Panc1 (cell line): ENCODE data around the gene FTL. TPM values are rescaled to one million over a fixed set of nuclear protein-coding genes. Genes with fewer than 3 reads are reported as not detected.
A peak's percentile ranks its signal among the peaks of the same experiment; 100 is the strongest.

Experiments
- ATAC-seq: fragments of 200-7000 bp; cut with Tn5 transposase; 2 replicates; pipeline ENCODE4 v1.9.1; 2020; ENCODE audit warnings: mild to moderate bottlenecking, moderate library complexity
- BruUV-seq: library from RNA; stranded (reverse); fragments of 400-500 nt; replicated peaks from 2 replicates; lab custom pipeline; 2021; lab: Mats Ljungman, UMichigan
- CTCF ChIA-PET: fragments of 300-600 bp; sonication (Branson Sonifier 250); formaldehyde crosslinking; loops from one replicate; lab custom pipeline; 2022; ENCODE audit warnings: antibody characterized with exemption; lab: Charles Lee
- POLR2A ChIA-PET: fragments of 300-600 bp; sonication (Branson Sonifier 250); formaldehyde crosslinking; loops from one replicate; lab custom pipeline; 2022; ENCODE audit warnings: antibody characterized with exemption; lab: Charles Lee
- DNase-seq: peaks from one replicate; pipeline ENCODE4 v3.0.0-alpha.2; 2010; ENCODE audit warnings: low read depth, low spot score
- H3K27ac ChIP-seq: 2 replicates; pipeline ENCODE4 v1.5.1; 2011; ENCODE audit warnings: mild to moderate bottlenecking, low read length, inconsistent platforms
- H3K27me3 ChIP-seq: fragments of 200-500 bp; sonication (Bioruptor generic); 2 replicates; pipeline ENCODE4 v1.6.0; 2014; ENCODE audit warnings: low read length, inconsistent platforms; ENCODE audit not compliant: control insufficient read depth, insufficient read depth
- H3K36me3 ChIP-seq: fragments of 200-500 bp; sonication (Bioruptor generic); 2 replicates; pipeline ENCODE4 v1.5.1; 2014; ENCODE audit warnings: inconsistent platforms, mild to moderate bottlenecking, low read length, moderate library complexity; ENCODE audit not compliant: control insufficient read depth, insufficient read depth
- H3K4me1 ChIP-seq: 2 replicates; pipeline ENCODE4 v1.5.1; 2011; ENCODE audit warnings: inconsistent platforms, mild to moderate bottlenecking, low read length, moderate library complexity; ENCODE audit not compliant: control insufficient read depth, insufficient read depth
- H3K4me3 ChIP-seq, 2 experiments: 2 replicates each; pipeline ENCODE4 v1.5.1; 2011 to 2012; ENCODE audit warnings: low read depth in 2 of 2, low read length in 2 of 2, mild to moderate bottlenecking in 2 of 2, inconsistent platforms in 1 of 2, moderate library complexity in 1 of 2
- H3K9me3 ChIP-seq: fragments of 200-500 bp; sonication (Bioruptor generic); 2 replicates; pipeline ENCODE4 v1.5.1; 2014; ENCODE audit warnings: low read depth, mild to moderate bottlenecking, inconsistent platforms, low read length, moderate library complexity; ENCODE audit not compliant: control insufficient read depth, insufficient read depth
- POLR2AphosphoS5 ChIP-seq: IDR thresholded peaks from 2 replicates; pipeline ENCODE4 v1.6.1; 2012; ENCODE audit warnings: mild to moderate bottlenecking, low read depth, low read length, moderate library complexity
- REST ChIP-seq, 2 experiments: IDR thresholded peaks; 2 replicates each; pipeline ENCODE4 v1.6.1; 2011 to 2012; ENCODE audit warnings: low read depth in 2 of 2, control low read depth in 1 of 2, low read length in 1 of 2, mild to moderate bottlenecking in 1 of 2, moderate library complexity in 1 of 2; ENCODE audit not compliant: insufficient read depth in 1 of 2
- SIN3A ChIP-seq: IDR thresholded peaks from 2 replicates; pipeline ENCODE4 v1.6.1; 2012; ENCODE audit warnings: low read depth, mild to moderate bottlenecking, low read length, moderate library complexity, borderline replicate concordance; ENCODE audit not compliant: insufficient read depth
- TCF7L2 ChIP-seq: IDR thresholded peaks from 2 replicates; pipeline ENCODE4 v1.6.1; 2011; ENCODE audit warnings: mild to moderate bottlenecking, low read depth, low read length, inconsistent platforms
- in situ Hi-C: cut with HindIII; loops from 2 replicates; pipeline ENCODE4 v1.10.0; 2016; ENCODE audit warnings: low sequenced_read_pairs, low pct_unique_long_range_greater_than_20kb
- intact Hi-C: fragments of 100-400 bp; cut with micrococcal nuclease; formaldehyde crosslinking; loops from one replicate; pipeline ENCODE4 v1.10.0; 2022; ENCODE audit not compliant: unreplicated experiment
- total RNA-seq: library from RNA; stranded (reverse); gene quantifications from one replicate; pipeline ENCODE4 v1.2.1, GENCODE V29; 2021; ENCODE audit not compliant: unreplicated experiment
- TF ChIP-seq, protein P1 (sequence below): fragments of 450-650 bp; IDR thresholded peaks from 2 replicates; pipeline ENCODE4 v1.5.1; 2017; ENCODE audit warnings: mild to moderate bottlenecking

The FTL gene
- total RNA-seq, 1 experiment from 2014 or later = 1,332 TPM

DNA sequence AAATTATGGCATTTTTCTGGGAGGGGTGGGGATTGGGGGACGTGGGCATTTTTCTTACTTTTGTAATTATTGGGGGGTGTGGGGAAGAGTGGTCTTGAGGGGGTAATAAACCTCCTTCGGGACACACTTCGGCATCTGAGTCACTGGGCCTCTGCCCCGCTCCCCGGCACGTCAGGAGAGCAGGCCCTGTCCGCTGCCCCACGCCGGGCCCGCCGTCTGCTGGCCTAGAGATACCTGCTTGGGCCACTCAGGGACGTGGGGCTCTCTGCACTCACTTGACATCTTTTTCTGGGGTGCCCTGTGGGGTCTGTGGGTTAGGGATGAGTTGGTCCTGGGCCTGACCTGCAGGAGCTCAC, 3.5 kb upstream of the FTL start:
- H3K4me3 ChIP-seq = no peak overlapping the region
- ChIA-PET CTCF (interaction anchor here (0.8 kb wide), 1 partner anchor 9 kb away, joined by 3 read pairs; no protein-coding TSS in a partner anchor), POLR2A (interaction anchor here (0.6 to 0.7 kb wide), 3 partner anchors 9 to 296 kb away, joined by 4 to 12 read pairs (median 9); no protein-coding TSS in a partner anchor)
- no TSS peak for BruUV-seq
- ATAC-seq (no peak), DNase-seq (no peak)
- intact Hi-C loops = no loop called here
- H3K4me1 ChIP-seq = peaks cover 30% of the 10 kb centered on the region
- peak overlapping the region; percentile 88 for H3K27ac ChIP-seq
- H3K36me3 ChIP-seq = peaks cover 2% of the 10 kb centered on the region
- no peaks in the 10 kb centered on the region for H3K27me3 ChIP-seq
- no peaks in the 10 kb centered on the region for H3K9me3 ChIP-seq
- TF ChIP-seq SIN3A (no peak), REST (IDR thresholded peaks at IDR 0.05; ENCODE audit: insufficient read depth in 1 of 2, low read depth in 2 of 2, low read length in 1 of 2) (no peak), TCF7L2 (no peak), POLR2AphosphoS5 (no peak)
- TF ChIP-seq, protein P1, sequence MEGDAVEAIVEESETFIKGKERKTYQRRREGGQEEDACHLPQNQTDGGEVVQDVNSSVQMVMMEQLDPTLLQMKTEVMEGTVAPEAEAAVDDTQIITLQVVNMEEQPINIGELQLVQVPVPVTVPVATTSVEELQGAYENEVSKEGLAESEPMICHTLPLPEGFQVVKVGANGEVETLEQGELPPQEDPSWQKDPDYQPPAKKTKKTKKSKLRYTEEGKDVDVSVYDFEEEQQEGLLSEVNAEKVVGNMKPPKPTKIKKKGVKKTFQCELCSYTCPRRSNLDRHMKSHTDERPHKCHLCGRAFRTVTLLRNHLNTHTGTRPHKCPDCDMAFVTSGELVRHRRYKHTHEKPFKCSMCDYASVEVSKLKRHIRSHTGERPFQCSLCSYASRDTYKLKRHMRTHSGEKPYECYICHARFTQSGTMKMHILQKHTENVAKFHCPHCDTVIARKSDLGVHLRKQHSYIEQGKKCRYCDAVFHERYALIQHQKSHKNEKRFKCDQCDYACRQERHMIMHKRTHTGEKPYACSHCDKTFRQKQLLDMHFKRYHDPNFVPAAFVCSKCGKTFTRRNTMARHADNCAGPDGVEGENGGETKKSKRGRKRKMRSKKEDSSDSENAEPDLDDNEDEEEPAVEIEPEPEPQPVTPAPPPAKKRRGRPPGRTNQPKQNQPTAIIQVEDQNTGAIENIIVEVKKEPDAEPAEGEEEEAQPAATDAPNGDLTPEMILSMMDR = no peak
- in situ Hi-C loops = no loop called here

DNA sequence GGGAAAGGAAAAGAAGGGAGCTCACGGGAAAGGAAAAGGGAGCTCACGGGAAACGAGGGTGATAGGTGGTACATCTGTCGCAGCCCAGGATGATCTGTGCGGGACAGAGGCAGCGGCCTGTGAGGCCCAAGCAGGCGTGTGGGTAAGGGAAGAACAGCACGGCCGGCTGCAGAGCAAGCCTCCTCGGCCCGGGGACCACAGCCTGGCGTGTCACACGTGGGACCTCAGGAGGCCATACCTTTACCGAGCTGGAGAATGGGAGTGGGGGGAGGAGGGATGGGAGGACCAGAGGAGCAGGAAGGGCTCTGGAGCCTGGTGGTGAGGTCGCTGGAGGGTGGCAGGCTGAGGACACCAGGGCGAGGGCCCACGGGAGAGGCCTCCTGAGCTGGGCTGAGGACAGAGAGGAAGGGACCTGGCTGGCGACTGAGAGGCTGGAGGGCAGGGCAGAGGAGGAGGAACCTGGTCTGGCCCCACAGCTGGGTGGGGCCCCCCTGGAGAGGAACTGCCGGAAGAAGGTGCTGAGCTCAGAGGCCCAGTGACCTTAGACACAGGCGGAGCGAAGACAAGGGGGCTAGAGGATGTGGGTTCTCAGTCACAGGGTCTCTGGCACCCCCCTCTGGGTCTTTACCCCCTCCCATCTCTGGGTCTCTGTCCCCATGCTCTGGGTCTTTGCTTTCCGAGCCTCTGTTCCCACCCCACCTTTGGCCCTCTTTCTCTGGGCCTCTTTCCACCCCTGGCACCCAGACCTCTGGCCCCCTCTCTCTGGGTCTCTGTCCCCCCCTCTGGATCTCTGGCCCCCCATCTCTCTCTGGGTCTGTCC, 2.9 kb upstream of the FTL start:
- CTCF ChIA-PET = interaction anchor here (0.8 kb wide), 1 partner anchor 8 kb away, joined by 3 read pairs; no protein-coding TSS in a partner anchor
- peaks cover 2% of the 10 kb centered on the region for H3K36me3 ChIP-seq
- peak overlapping the region; percentile 88 for H3K27ac ChIP-seq
- BruUV-seq = no TSS peak
- intact Hi-C loops = no loop called here
- POLR2A ChIA-PET = interaction anchor here (0.6 kb wide), 2 partner anchors 10 to 222 kb away, joined by 9 to 12 read pairs; no protein-coding TSS in a partner anchor
- peaks cover 35% of the 10 kb centered on the region for H3K4me1 ChIP-seq
- H3K9me3 ChIP-seq = no peaks in the 10 kb centered on the region
- H3K27me3 ChIP-seq = no peaks in the 10 kb centered on the region
- in situ Hi-C loops = no loop called here
- DNase-seq (no peak), ATAC-seq (peak; percentile 62)
- no peak for TF ChIP-seq SIN3A
- TF ChIP-seq POLR2AphosphoS5 = peak; percentile 51; the same call in 1 of the 2 replicates
- no peak overlapping the region for H3K4me3 ChIP-seq

DNA sequence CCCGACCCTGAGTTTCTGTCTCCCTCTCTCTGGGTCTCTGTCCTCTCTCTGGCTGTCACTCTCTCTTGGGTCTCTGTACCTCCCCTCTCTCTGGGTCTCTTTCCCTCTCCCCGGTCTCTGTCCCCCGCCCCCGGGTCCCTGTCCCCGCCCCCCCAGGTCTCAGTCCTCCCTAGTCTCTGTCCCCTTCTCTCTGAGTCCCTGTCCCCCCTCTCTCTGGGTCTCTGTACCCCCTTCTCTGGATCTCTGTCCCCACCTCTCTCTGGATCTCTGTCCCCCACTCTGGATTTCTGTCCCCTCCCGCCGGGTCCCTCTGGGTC, 2.3 kb upstream of the FTL start:
- peaks cover 38% of the 10 kb centered on the region for H3K4me1 ChIP-seq
- TF ChIP-seq REST (IDR thresholded peaks at IDR 0.05; ENCODE audit: insufficient read depth in 1 of 2, low read depth in 2 of 2, low read length in 1 of 2) (no peak), TCF7L2 (no peak), POLR2AphosphoS5 (no peak), SIN3A (no peak)
- TF ChIP-seq, protein P1 = no peak
- peak overlapping the region; percentile 88 for H3K27ac ChIP-seq
- intact Hi-C loops (no loop called here), in situ Hi-C loops (no loop called here)
- H3K27me3 ChIP-seq = no peaks in the 10 kb centered on the region
- DNase-seq (no peak), ATAC-seq (no peak)
- CTCF ChIA-PET = no interaction called here
- POLR2A ChIA-PET = no interaction called here
- no TSS peak for BruUV-seq
- peaks cover 2% of the 10 kb centered on the region for H3K36me3 ChIP-seq
- no peaks in the 10 kb centered on the region for H3K9me3 ChIP-seq
- no peak overlapping the region for H3K4me3 ChIP-seq
